ENCODE results near the gene HOXC11.

Gene HOXC11

DNA sequence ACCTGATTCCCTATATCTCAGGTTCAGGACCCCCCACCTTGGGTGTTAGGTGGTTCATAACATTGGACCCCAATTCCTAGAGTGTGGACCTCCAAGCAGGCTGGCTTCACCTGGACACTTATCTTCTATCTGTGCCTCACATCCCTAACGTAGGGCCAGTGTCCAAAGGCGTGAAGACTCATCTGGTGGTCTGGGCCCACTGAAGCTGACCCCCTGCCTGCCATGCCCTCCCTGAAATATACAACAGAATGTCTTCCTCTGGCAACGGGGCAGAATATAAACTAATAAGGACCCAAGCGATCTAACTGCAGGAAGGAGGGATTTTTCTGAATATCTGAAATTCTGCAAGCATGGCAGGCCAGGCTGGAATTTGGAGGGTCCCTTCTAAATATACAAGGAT lies 28.7 kb upstream of the HOXC11 start:
- DNase-seq, result no peak

DNA sequence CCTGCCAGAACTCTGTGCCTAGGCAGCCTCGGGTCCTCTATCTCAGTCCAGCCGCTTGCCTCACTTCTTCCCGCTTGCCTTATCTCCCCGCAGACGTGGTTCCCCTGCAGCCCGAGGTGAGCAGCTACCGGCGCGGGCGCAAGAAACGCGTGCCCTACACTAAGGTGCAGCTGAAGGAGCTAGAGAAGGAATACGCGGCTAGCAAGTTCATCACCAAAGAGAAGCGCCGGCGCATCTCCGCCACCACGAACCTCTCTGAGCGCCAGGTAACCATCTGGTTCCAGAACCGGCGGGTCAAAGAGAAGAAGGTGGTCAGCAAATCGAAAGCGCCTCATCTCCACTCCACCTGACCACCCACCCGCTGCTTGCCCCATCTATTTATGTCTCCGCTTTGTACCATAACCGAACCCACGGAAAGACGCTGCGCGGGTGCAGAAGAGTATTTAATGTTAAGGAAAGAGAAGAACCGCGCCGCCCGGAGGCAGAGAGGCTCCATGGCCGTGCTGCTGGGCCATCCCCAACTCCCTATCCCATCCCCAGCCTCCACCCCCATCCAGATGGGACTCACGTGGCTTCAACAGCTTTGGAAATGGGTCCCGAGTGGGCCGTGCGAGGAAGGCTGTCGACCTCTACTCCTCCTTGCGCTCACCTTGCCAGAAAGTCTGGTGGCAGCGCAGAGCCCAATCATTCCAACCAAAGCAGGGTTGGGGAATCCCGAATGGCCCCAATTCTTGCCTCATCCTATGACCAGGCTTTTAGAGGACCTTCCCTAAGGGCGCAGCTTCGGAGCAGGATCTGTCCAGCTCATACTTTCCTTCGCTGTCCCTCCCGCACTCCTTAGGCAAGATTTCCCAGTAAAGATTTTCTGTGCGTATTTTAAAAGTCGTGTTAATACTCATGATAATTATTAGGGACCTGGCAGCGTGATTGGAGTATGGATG lies 27.7 kb upstream of the HOXC11 start:
- no peak for DNase-seq

DNA sequence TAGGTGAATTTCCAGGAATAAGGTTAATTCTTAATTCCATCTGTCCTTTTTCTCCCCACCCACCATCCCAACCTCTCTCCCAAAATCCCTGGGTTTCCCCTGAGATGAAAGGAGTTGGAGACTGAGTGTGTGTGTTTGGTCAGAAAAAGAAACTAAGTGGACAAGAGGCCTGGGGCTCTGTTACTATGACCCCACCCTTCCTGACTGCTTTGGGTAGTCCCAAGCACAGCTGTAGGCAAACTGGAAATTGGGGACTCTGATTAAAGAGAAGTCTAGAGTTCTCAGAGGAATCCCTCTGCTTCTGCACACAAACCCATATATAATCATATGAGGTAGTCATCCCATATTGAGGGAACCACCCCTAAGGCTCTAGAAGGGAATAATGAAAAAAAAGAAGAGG lies 25.2 kb upstream of the HOXC11 start:
- DNase-seq, result no peak

DNA sequence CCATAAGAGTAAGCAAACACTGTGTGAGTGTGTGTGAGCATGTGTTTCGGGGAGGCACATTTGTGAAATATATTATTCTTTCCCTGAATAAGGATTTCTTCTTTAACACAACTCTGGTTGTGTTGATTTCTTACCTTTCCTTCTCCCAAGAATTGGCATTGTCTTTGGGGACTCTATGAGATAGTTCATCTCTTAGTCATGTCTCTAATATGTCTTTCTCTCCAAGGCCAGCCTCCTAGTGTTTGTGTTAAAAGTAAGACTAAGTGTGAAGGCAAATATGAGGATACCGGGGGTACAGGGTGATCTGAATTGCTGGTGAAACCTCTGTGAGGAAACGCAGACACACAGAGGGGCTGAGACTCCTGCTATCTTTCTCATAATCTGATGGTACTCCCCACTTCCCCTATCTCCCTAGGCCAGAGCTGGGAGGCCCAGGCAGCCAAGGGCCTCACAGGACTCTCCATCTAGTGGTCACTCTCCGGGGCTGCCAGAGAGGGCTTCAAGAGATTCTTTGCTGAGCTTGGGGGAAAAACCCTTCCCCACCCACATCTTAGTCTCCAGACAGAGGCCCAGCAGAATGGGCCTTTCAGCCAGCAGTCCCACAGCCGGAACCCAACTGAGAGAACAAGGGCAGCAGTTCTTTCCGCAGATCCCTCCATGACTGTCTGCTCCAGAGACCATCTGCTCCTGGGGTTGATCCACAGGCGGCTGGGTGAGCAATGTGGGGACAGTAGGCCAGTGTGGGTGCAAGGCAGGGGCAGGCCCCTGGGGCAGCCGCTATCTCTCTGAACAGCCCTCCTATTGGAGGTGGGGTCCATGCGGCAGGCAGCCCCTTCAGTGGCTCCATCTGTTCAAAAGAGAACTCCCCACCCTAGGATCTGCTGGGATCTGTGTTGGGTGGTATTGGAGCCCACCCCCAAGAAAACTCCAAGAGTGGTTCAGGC lies 24.0 kb upstream of the HOXC11 start:
- DNase-seq, result no peak

DNA sequence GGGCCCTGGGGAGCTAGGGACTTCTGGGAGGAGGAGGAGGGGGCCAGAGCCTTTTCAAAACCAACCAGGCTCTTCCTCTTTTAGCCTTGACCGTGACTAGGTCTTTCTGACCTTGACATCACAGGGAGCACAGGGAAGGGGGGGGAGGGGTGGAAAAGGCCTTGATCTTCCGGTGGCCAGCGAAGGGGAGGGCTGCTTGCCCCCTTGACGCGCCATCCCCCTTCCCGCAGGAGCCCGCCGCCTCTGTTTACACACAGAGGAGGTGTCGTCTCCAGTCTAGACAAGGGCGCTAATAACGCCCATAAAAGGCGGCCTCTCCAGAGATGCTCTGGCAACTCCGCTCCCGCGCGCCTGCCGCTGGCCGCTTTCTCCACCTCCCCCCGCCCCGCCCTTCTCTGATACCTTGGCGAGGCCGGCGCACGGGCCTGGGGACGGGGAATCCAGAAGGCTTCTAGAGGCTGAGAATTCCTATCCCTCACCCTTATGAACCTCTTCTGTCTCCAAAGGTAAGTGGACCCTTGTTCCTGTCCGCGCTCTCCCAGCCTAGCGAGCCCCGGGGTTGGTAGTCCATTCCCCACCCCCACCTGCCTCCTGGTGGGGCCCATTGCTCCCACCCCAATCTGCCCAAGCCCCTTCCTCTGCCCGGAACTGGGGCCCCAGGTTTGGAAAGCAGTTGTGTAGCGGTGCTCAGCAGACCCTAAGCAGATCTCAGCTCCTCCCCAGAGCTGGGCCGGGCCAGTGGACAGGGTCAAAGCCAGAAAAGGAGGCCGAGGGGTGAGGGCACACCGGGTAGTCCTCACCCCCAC lies 23.1 kb upstream of the HOXC11 start:
- DNase-seq, result no peak

DNA sequence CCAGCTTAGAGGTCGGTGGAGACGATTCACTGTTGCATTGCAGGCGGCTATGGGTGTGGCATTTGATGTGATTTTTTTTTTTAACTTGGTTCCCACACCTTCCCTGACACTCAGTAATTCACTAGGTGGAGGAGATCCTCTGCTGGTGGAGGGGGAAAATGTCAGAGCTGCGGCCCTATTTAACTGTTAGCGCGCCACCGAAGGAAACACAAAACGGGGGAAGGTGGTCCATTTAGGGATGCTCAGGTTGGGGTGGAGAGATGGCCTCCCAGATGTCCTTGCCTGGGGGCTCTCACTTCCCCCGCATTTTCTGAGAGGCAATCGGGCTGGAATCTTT lies 22.5 kb upstream of the HOXC11 start:
- DNase-seq, result no peak

DNA sequence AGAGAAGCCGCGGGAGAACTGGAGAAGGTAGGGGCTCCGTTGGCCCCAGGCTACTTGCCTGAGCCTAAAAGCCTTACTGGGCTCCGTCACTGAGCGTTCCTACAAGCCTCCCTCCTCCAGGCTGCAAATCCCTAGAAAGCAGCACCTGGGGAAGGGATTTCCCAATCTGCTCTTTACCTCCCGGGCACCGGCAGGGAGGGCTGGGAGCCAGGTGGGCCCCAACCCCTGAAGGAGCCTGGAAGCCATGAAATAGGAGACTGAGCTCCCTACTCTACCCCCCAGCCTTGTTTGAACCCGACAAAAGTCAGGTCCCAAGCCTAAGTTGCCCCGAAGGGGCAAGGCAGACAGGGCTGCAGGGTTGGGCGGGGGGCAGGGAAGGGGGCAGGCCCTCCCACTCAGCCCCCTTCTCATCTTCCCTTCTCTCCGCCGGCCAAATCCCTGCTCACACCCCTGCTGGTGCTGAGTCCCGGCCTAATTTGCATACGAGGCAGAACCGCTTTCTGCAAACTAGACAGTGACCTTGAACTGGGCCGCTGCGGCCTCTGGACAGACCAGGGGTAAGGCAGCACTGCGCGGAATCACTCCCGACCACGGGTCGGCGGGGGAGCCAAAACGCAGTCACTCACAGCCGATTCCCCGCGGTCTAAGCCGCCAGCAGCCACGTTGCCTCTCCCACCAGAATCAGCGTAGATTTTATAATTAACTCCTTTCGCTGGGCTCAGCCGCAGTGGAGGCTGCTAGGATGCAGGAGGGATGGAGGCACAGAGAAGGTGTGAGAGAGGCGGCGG lies 21.9 kb upstream of the HOXC11 start:
- no peak for DNase-seq

DNA sequence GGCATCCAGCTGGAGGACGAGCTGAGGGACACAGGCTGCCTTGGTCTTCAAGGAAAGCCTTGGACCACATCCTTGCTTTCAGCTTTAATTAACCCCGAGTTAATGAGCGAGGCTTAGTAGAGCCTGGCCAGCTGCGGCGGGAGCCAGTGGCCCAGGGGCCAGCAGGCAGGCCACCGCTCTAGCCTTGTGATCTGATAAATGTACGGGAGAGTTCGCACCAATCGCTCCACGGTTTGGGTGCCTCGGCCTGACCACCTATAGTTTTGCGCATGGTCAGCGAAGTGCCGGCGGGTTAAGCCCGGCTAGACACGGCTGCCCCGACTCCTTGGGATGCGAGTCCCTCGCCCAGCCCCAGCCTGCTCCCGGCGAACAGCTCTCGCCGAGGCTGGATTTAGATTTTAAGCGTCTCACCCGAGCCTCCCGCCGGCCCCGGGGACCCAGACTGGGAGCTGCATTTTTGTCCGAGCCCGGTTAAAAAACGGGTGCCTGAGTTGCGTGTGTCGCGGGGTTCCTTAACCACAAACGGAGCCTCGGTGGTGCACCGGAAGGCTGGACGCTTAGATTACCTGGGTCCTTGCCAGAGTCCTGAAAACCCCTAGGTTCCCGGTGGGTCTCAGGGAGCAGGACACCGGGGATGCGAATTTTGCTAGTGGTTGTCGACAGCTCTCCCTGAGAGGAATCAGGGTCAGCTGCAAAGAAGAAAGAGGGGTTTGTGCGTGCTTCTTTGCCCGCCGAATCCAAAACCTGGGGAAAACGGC lies 21.2 kb upstream of the HOXC11 start:
- no peak for DNase-seq

DNA sequence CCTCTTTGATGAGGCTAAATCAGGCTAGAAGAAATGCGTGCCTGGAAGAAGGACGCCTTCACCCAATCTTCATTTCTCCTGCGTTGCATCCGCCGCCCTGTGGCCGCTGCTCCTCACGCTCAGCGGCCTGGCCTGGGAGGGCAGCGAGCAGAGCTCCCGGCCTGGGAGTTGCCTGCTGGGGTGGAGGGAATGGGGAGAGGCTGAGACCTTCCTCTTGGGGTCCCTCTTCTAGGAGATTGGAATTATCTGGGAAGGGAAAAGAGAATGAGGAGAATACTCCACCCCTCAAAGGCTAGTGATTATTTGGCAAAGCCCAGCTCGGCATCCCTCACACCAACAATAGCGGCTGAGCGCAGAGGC lies 20.6 kb upstream of the HOXC11 start:
- no peak for DNase-seq

DNA sequence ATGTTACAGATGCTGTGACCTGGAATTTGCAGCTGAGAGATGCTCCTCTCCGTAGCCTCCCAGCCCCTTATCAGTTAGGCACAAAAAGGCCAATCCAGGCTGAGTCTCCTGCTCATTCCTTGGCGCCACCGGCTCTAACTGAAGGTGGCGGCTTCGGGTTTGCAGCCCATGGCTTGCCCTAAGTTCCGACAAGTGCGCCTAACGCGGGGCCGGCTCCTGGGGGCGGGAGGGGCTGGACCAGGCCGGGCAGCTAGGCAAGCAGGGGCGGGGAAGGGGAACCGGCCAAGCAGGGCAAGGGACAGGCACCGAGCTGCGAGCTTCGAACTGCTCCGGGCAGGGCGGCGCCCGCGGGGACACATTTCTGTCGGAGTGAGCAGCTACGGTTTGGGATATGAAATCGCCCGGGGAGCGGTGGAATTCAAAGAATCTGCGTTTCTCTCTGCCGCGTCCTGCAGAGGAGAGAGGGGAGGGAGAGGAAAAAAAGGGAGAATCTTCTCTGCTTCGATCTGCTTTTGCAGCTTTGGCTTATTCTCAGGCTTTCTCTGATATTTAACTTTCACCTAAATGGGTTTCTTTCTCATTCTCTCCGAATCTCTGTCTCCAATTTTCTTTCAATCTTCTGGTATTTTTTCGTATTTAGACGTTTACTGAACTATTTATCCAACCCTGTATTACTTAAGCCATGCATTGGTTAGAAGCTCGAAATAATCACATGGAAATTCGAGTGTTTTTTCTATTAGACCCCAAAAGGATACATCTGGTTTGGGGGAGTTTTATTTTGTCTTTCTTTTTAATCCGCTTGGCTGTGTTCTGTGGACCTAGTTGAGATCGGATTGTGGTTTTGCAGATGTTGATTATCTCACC lies 19.8 kb upstream of the HOXC11 start:
- DNase-seq, result no peak

DNA sequence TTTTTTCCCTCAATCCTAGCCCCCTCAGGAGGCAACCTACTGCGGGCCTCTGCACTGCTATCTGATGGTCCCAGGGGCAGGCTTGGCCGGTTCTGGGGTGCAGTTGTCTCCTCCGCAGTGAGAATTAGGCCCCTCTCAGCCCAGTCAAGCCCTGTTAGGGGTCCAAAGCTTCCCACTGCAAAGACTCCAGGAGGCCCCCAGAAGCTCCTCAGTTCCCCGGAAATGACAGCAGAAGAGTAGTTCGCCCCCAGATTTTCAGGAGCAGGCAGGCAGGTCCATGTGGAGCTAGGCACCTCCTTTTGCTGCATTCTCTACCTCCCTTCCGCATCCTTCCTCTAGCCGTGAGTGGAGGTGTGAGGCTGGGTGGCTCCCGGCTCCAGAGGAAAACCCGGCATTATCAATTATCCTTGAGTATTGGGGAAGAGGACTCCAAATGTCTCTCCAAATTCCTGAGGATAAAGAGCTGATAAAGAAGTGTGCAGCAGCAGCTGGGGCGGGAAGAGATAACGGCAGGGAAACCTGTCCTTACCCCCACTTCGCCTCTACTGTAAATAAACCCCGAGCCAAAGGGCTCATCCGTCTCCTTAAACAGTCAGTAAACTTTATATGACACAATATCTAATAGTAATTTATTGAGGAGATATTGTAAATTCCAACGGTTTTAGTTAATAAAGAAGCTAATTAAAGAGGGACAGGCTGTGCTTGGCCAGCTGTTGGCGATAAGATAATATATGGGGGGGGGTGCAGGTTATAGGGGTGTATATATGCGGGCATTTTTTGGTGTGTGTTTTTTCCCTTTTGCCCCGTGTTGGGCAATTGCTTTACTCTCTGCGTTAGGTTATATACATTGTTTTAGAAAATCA lies 18.9 kb upstream of the HOXC11 start:
- no peak for DNase-seq

DNA sequence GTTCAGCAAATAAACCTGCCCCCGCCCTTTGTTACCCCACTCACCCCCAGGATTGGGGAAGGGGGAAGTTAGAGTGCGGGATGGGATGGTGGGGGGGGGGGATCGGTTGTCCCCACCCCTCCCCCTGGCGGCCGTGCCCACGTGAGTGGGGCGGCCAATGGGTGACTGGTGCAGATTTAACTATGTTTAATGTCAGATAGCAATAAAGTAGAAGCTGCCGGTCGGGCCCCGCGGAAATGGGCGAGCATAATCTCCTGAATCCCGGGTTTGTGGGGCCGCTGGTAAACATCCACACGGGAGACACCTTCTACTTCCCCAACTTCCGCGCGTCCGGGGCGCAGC lies 18.3 kb upstream of the HOXC11 start, which contains the start of gene HOXC12:
Gene HOXC12, plus strand, starts transcription at position 210 of the 342 bp plus-strand sequence. Its CDS starts 27 bp downstream, at position 237.
- DNase-seq, result no peak

DNA sequence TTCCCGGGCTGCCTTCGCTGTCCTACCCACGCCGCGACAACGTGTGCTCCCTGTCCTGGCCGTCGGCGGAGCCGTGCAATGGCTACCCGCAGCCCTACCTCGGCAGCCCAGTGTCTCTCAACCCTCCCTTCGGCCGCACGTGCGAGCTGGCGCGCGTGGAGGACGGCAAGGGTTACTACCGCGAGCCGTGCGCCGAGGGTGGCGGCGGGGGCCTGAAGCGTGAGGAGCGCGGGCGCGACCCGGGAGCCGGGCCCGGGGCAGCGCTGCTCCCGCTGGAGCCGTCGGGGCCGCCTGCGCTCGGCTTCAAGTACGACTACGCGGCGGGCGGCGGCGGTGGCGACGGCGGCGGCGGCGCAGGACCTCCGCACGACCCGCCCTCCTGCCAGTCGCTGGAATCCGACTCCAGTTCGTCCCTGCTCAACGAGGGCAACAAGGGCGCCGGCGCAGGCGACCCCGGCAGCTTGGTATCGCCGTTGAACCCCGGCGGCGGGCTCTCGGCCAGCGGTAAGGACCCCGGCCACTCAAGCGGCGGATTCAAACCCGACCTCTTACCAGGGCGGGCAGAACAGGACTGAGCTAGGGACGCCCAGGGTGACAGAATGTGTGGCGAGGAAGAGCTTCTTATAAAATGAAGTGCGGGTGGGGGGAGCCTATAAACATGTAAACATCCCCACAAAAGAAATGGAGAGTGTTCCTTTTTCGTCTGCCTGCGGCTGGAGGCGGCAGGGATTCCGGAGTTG lies 17.7 kb upstream of the HOXC11 start:
- DNase-seq, result no peak

DNA sequence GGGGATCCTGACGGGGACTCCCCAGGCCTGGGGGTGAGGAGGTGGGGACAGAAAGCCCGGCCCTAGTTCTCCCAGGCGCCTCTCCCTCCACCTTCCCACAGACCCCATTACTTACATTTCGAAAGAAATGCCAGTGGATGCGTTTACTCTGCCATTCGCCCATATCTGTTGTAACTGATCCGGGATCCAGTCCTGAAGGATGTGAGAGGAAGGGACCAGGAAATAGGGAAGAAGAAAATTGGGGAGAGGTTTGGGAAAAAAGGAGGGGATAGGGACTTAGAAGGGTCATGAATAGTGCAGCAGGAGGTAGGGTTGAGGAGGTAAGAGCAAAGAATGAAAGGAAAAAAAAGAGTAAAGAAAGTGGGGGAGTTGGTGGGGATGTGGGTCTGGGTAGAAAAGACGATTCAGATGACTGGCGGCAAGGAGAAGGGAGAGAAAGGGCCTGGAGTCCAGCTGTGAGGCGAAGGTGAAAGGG lies 17.1 kb upstream of the HOXC11 start:
- no peak for DNase-seq

DNA sequence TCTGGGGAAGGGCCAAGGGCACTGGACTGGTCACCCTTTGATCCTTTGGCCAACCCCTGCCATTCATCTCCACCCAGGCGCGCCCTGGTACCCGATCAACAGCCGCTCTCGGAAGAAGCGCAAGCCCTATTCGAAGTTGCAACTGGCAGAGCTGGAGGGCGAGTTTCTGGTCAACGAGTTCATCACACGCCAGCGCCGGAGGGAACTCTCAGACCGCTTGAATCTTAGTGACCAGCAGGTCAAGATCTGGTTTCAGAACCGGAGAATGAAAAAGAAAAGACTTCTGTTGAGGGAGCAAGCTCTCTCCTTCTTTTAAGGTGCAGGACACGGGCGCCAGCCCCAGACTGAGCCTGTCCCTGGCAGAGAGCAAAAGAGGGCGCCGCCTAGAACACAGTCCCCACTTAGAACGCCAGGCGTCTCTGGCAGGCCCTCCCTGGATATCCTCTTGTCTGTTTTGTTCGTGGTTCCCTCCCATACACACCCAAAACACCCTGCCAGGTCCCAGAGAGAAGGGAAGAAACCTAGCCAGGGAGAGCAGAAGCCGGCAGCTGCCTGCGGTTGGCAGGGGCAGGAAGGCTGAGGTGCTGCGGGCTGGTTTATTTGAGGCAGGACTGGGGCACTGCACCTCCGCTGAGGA lies 16.6 kb upstream of the HOXC11 start:
- DNase-seq, result no peak

DNA sequence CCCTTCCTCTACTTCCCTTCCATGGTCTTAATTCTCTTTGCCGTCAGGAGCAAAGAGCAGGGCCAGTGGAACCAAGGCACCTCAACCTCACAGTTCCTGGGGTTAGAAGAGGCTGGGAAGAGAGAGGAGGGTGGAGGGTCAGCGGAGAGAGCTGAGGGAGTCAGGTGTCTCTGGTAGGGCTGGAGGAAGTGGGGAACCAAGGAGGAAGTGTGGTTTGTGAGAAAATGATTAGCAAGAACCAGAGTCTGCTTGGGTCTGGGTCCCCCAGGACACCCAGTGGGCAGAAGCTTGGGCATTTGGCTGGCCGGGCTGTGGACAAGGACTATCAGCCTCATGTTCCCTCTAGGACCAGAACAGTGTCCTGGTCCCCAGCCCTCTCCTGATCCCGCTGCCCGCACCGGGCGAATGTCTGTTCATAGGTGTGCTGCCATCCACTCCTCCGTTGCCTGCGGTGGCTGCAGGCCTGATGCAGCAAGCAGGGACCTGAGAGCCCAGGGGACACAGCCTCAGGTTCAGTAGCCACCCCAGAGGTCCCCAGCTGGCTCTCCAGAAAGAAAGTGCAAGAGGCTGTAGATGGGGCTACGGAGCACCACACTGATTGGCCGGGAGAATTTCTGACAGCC lies 15.9 kb upstream of the HOXC11 start:
- no peak for DNase-seq

DNA sequence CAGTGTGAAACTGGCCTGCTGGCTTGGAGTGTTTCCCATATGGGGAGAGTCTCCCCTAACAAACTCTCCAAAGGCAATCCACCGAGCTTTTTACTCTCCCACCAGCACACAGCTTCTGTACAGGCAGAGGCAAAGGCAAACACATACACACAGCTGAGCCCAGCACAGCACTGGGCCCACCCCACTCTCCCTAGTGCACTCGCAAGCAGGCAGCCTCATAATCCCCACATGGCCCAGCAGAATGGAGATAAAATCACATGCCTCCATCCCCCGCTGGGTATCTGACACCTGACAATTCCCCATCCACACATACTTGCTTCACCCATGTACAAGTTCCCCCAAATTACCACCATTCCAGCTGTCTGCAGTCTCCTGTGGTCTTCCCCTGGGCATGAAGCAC lies 14.8 kb upstream of the HOXC11 start:
- DNase-seq, result no peak

DNA sequence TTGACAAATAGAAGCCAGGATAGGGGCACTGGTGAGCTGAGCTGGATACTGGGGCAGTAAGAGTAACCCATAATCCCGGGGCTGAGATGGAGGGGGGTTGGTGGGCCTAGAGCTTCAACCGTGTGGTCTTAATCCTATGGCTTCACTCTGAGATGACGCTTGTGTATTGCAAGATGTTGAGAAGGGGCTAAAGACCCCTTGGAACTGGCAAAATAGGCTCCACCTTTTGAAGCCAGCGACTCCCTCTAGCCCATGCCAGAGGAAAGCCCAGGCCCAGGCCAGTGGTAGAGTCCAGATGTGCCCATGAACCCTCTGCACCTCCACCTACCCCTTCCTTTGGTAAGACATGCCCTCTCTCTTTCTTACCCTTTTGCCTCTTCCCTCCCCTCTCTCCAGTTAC lies 13.6 kb upstream of the HOXC11 start:
- DNase-seq, result no peak

Data from NCI-H526 treated with DMSO at 0.1 percent for 48 hours (cell line).